Liver (tissue), 3 donors: ENCODE results near the gene PCDHA2.

Experiments used
- HNF4A ChIP-seq, 2 donors: conservative IDR thresholded peaks; 2 replicates each; pipeline ENCODE4 v1.6.1; 2016; ENCODE audit warnings: antibody characterized with exemption in 2 of 2, mild to moderate bottlenecking in 2 of 2
- JUND ChIP-seq, 2 donors: IDR thresholded peaks; 2 replicates each; pipeline ENCODE4 v1.6.1; 2016; ENCODE audit warnings: antibody characterized with exemption in 2 of 2
- NR2F2 ChIP-seq: IDR thresholded peaks from 2 replicates; pipeline ENCODE4 v1.6.1; 2016; ENCODE audit warnings: antibody characterized with exemption
- TAF1 ChIP-seq: conservative IDR thresholded peaks from 2 replicates; pipeline ENCODE4 v1.6.1; 2016; ENCODE audit warnings: antibody characterized with exemption, mild to moderate bottlenecking
- YY1 ChIP-seq: IDR thresholded peaks from 2 replicates; pipeline ENCODE4 v1.6.1; 2016; ENCODE audit warnings: antibody characterized with exemption, mild to moderate bottlenecking
- TF ChIP-seq, protein P1 (sequence below): IDR thresholded peaks from 2 replicates; pipeline ENCODE4 v1.6.1; 2016; ENCODE audit warnings: antibody characterized with exemption
- TF ChIP-seq, protein P2 (sequence below): fragments of 150-350 bp; IDR thresholded peaks from 2 replicates; pipeline ENCODE4 v1.5.1; 2017; ENCODE audit warnings: improper control_type of control experiment, low read depth, low read length; ENCODE audit not compliant: missing input control
- TF ChIP-seq, protein P3 (sequence below): IDR thresholded peaks from 2 replicates; pipeline ENCODE4 v1.6.1; 2016; ENCODE audit warnings: antibody characterized with exemption
- TF ChIP-seq, protein P4 (sequence below): IDR thresholded peaks from 2 replicates; pipeline ENCODE4 v1.6.1; 2016; ENCODE audit warnings: antibody characterized with exemption, mild to moderate bottlenecking
- donor health status: healthy.
- donor health status: healthy.

DNA sequence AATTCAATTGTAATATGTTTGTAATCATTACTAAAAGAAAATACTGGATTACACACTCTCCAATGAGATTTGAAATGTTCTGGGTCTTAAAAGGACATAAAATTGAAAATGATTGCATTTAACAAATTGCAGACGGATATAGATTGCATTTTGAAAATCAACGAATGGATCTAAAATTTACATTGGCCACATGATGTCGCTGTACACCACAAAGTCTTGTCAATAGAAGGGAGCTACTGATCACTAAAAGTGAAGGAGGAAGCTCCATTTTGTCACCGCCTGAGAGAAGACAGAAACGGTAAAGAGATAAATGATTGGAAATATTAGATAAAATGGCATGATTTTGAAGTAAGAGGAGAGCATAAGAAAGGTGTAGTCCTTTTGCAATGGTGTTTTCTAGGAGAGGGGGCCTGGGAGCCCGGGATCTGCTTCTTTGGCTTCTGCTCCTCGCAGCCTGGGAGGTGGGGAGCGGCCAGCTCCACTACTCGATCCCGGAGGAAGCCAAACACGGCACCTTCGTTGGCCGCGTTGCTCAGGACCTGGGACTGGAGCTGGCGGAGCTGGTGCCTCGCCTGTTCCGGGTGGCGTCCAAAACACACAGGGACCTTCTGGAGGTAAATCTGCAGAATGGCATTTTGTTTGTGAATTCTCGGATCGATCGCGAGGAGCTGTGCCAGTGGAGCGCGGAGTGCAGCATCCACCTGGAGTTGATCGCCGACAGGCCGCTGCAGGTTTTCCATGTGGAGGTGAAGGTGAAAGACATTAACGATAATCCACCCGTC is 8.6 kb upstream of the PCDHA2 start, which contains the start of gene PCDHA1:
- TF ChIP-seq TAF1 (no peak), JUND (IDR thresholded peaks at IDR 0.05) (no peak), YY1 (no peak), HNF4A (conservative IDR thresholded peaks at IDR 0.05) (no peak), NR2F2 (no peak)
- TF ChIP-seq, protein P1, sequence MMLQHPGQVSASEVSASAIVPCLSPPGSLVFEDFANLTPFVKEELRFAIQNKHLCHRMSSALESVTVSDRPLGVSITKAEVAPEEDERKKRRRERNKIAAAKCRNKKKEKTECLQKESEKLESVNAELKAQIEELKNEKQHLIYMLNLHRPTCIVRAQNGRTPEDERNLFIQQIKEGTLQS, result no peak
- TF ChIP-seq, protein P2, sequence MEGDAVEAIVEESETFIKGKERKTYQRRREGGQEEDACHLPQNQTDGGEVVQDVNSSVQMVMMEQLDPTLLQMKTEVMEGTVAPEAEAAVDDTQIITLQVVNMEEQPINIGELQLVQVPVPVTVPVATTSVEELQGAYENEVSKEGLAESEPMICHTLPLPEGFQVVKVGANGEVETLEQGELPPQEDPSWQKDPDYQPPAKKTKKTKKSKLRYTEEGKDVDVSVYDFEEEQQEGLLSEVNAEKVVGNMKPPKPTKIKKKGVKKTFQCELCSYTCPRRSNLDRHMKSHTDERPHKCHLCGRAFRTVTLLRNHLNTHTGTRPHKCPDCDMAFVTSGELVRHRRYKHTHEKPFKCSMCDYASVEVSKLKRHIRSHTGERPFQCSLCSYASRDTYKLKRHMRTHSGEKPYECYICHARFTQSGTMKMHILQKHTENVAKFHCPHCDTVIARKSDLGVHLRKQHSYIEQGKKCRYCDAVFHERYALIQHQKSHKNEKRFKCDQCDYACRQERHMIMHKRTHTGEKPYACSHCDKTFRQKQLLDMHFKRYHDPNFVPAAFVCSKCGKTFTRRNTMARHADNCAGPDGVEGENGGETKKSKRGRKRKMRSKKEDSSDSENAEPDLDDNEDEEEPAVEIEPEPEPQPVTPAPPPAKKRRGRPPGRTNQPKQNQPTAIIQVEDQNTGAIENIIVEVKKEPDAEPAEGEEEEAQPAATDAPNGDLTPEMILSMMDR, result no peak
- TF ChIP-seq, protein P3, sequence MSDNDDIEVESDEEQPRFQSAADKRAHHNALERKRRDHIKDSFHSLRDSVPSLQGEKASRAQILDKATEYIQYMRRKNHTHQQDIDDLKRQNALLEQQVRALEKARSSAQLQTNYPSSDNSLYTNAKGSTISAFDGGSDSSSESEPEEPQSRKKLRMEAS, result no peak
- TF ChIP-seq, protein P4, sequence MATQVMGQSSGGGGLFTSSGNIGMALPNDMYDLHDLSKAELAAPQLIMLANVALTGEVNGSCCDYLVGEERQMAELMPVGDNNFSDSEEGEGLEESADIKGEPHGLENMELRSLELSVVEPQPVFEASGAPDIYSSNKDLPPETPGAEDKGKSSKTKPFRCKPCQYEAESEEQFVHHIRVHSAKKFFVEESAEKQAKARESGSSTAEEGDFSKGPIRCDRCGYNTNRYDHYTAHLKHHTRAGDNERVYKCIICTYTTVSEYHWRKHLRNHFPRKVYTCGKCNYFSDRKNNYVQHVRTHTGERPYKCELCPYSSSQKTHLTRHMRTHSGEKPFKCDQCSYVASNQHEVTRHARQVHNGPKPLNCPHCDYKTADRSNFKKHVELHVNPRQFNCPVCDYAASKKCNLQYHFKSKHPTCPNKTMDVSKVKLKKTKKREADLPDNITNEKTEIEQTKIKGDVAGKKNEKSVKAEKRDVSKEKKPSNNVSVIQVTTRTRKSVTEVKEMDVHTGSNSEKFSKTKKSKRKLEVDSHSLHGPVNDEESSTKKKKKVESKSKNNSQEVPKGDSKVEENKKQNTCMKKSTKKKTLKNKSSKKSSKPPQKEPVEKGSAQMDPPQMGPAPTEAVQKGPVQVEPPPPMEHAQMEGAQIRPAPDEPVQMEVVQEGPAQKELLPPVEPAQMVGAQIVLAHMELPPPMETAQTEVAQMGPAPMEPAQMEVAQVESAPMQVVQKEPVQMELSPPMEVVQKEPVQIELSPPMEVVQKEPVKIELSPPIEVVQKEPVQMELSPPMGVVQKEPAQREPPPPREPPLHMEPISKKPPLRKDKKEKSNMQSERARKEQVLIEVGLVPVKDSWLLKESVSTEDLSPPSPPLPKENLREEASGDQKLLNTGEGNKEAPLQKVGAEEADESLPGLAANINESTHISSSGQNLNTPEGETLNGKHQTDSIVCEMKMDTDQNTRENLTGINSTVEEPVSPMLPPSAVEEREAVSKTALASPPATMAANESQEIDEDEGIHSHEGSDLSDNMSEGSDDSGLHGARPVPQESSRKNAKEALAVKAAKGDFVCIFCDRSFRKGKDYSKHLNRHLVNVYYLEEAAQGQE, result no peak
